ENCODE results near the gene MRRF. TPM values are rescaled to one million over a fixed set of nuclear protein-coding genes. Genes with fewer than 3 reads are reported as not detected.
"Not testable (repeated sequence)": the region's sequence is repeated elsewhere in the genome, so short reads cannot be mapped to it uniquely, and the experiment has no call there.

MRRF gene
- total RNA-seq, 1 experiment from 2014 or later: 45.7 TPM

GRCh38 chr9:122327175-122327574 is 62.5 kb downstream of the MRRF start:
- Mint-ChIP-seq H3K4me3 (ENCODE audit: low read depth, unreplicated experiment) (no peak overlapping the region), H3K36me3 (ENCODE audit: insufficient read depth, unreplicated experiment) (peaks cover 7% of the 10 kb centered on the region), H3K27me3 (ENCODE audit: unreplicated experiment) (no peaks in the 10 kb centered on the region), H3K4me1 (ENCODE audit: low read depth, unreplicated experiment) (no peaks in the 10 kb centered on the region), H3K27ac (ENCODE audit: unreplicated experiment) (no peak overlapping the region), H3K9me3 (ENCODE audit: low read depth, unreplicated experiment) (no peaks in the 10 kb centered on the region)
- TF ChIP-seq CTCF (IDR thresholded peaks at IDR 0.05; ENCODE audit: unreplicated experiment): no peak
- CTCF ChIA-PET: no interaction called here
- intact Hi-C loops (cut with micrococcal nuclease; ENCODE audit: unreplicated experiment): no loop called here
- DNase-seq: no peak
- no TSS peak for BruUV-seq (replicated peaks)

- H3K4me1 Mint-ChIP-seq (ENCODE audit: low read depth, unreplicated experiment): no peaks in the 10 kb centered on the region
- TF ChIP-seq CTCF (IDR thresholded peaks at IDR 0.05; ENCODE audit: unreplicated experiment): no peak
Observed at GRCh38 chr9:122329597-122329996, 64.9 kb downstream of the MRRF start.

GRCh38 chr9:122330466-122330865 is 65.8 kb downstream of the MRRF start:
- H3K4me3 Mint-ChIP-seq (ENCODE audit: low read depth, unreplicated experiment); BruUV-seq (replicated peaks); H3K27ac Mint-ChIP-seq (ENCODE audit: unreplicated experiment); H3K27me3 Mint-ChIP-seq (ENCODE audit: unreplicated experiment); H3K4me1 Mint-ChIP-seq (ENCODE audit: low read depth, unreplicated experiment); CTCF ChIA-PET; H3K9me3 Mint-ChIP-seq (ENCODE audit: low read depth, unreplicated experiment); intact Hi-C loops (cut with micrococcal nuclease; ENCODE audit: unreplicated experiment); DNase-seq; H3K36me3 Mint-ChIP-seq (ENCODE audit: insufficient read depth, unreplicated experiment): not testable (repeated sequence)

More at GRCh38 chr9:122329597-122329996, 64.9 kb downstream of the MRRF start:
- Mint-ChIP-seq H3K4me3 (ENCODE audit: low read depth, unreplicated experiment) (no peak overlapping the region), H3K27me3 (ENCODE audit: unreplicated experiment) (no peaks in the 10 kb centered on the region), H3K36me3 (ENCODE audit: insufficient read depth, unreplicated experiment) (peaks cover 7% of the 10 kb centered on the region), H3K9me3 (ENCODE audit: low read depth, unreplicated experiment) (no peaks in the 10 kb centered on the region), H3K27ac (ENCODE audit: unreplicated experiment) (no peak overlapping the region)
- intact Hi-C loops (cut with micrococcal nuclease; ENCODE audit: unreplicated experiment): no loop called here
- DNase-seq: no peak
- CTCF ChIA-PET: no interaction called here
- BruUV-seq (replicated peaks): no TSS peak

- BruUV-seq (replicated peaks): no TSS peak
- intact Hi-C loops (cut with micrococcal nuclease; ENCODE audit: unreplicated experiment): no loop called here
- no peak for DNase-seq
- no peak for TF ChIP-seq CTCF (IDR thresholded peaks at IDR 0.05; ENCODE audit: unreplicated experiment)
- H3K4me3 Mint-ChIP-seq (ENCODE audit: low read depth, unreplicated experiment): no peak overlapping the region
- no peak overlapping the region for H3K27ac Mint-ChIP-seq (ENCODE audit: unreplicated experiment)
- H3K27me3 Mint-ChIP-seq (ENCODE audit: unreplicated experiment): no peaks in the 10 kb centered on the region
- CTCF ChIA-PET: no interaction called here
- peaks cover 4% of the 10 kb centered on the region for H3K36me3 Mint-ChIP-seq (ENCODE audit: insufficient read depth, unreplicated experiment)
- no peaks in the 10 kb centered on the region for H3K9me3 Mint-ChIP-seq (ENCODE audit: low read depth, unreplicated experiment)
- H3K4me1 Mint-ChIP-seq (ENCODE audit: low read depth, unreplicated experiment): no peaks in the 10 kb centered on the region
Observed at GRCh38 chr9:122331523-122331927, 66.8 kb downstream of the MRRF start.

GRCh38 chr9:122332083-122332482 is 67.4 kb downstream of the MRRF start:
- Mint-ChIP-seq H3K4me1 (ENCODE audit: low read depth, unreplicated experiment) (no peaks in the 10 kb centered on the region), H3K9me3 (ENCODE audit: low read depth, unreplicated experiment) (no peaks in the 10 kb centered on the region), H3K36me3 (ENCODE audit: insufficient read depth, unreplicated experiment) (peaks cover 4% of the 10 kb centered on the region), H3K27ac (ENCODE audit: unreplicated experiment) (no peak overlapping the region), H3K4me3 (ENCODE audit: low read depth, unreplicated experiment) (no peak overlapping the region), H3K27me3 (ENCODE audit: unreplicated experiment) (no peaks in the 10 kb centered on the region)
- no peak for DNase-seq
- intact Hi-C loops (cut with micrococcal nuclease; ENCODE audit: unreplicated experiment): no loop called here
- CTCF ChIA-PET: no interaction called here
- TF ChIP-seq CTCF (IDR thresholded peaks at IDR 0.05; ENCODE audit: unreplicated experiment): no peak
- BruUV-seq (replicated peaks): no TSS peak

Measured in Calu3 (cell line).